Gastrocnemius medialis (tissue), 4 donors: ENCODE measurements around the gene TNS3. TPM values are rescaled to one million over a fixed set of nuclear protein-coding genes. Genes with fewer than 3 reads are reported as not detected.

ENCODE experiments used
- ATAC-seq, 2 donors: fragments of 150-250 bp; one replicate each; pipeline ENCODE4 v1.9.1; 2016
- DNase-seq, 2 donors: peaks; one replicate each; pipeline ENCODE4 v3.0.0-alpha.2; 2019
- H3K27ac ChIP-seq, 4 donors: fragments of 200-600 bp; sonication (generic); 1 replicate in 1 of 4; 2 replicates in 3 of 4; pipeline ENCODE4 v1.5.1; 2016 to 2018; ENCODE audit warnings: mild to moderate bottlenecking in 2 of 4, moderate library complexity in 1 of 4
- H3K27me3 ChIP-seq, 3 donors: fragments of 200-600 bp; sonication (generic) in 2 of 3; 1 replicate in 1 of 3; 2 replicates in 2 of 3; pipeline versions ENCODE4 v1.5.1 to v1.6.0; 2016 to 2019; ENCODE audit warnings: mild to moderate bottlenecking in 1 of 3, moderate library complexity in 1 of 3
- H3K36me3 ChIP-seq, 2 donors: fragments of 200-600 bp; sonication (generic) in 1 of 2; one replicate each; pipeline ENCODE4 v1.5.1; 2017 to 2018
- H3K4me1 ChIP-seq, 2 donors: fragments of 200-600 bp; sonication (generic) in 1 of 2; one replicate each; pipeline ENCODE4 v1.5.1; 2016 to 2017; ENCODE audit warnings: mild to moderate bottlenecking in 2 of 2
- H3K4me3 ChIP-seq, 4 donors: fragments of 200-600 bp; sonication (generic) in 3 of 4; 1 replicate in 1 of 4; 2 replicates in 3 of 4; pipeline ENCODE4 v1.5.1; 2016 to 2019; ENCODE audit warnings: mild to moderate bottlenecking in 2 of 4
- H3K9me3 ChIP-seq, 3 donors: fragments of 200-600 bp; sonication (generic) in 2 of 3; 1 replicate in 1 of 3; 2 replicates in 2 of 3; pipeline ENCODE4 v1.5.1; 2016 to 2019
- CTCF ChIP-seq, 5 experiments: fragments of 450-650 bp in 3 of 5; fragments of 200-600 bp in 2 of 5; sonication (generic) in 2 of 5; IDR thresholded peaks in 4 of 5; conservative IDR thresholded peaks in 1 of 5; 1 replicate in 4 of 5; 2 replicates in 1 of 5; pipeline ENCODE4 v1.5.1; 2016 to 2019; ENCODE audit warnings: antibody characterized with exemption in 5 of 5, mild to moderate bottlenecking in 3 of 5, moderate library complexity in 3 of 5
- POLR2A ChIP-seq, 2 donors: fragments of 450-650 bp; IDR thresholded peaks; one replicate each; pipeline ENCODE4 v1.6.1; 2017; ENCODE audit warnings: antibody characterized with exemption in 2 of 2, mild to moderate bottlenecking in 2 of 2, moderate library complexity in 2 of 2
- in situ Hi-C, 4 donors: fragments of 200-750 bp; cut with MboI; loops; one replicate each; pipeline versions ENCODE4 v1.15.0 to v1.8.0; 2017; ENCODE audit warnings: low sequenced_read_pairs in 4 of 4
- intact Hi-C: fragments of 100-400 bp; cut with DNase I; formaldehyde crosslinking; loops from one replicate; pipeline ENCODE4 v1.15.1; 2023; ENCODE audit warnings: low total_unique reads
- total RNA-seq, 4 donors: library from RNA; depleted of rRNA; stranded (reverse); fragments of >200 nt; gene quantifications; one replicate each; pipeline versions ENCODE4 v1.1.0 to v1.2.3, GENCODE V29; 2016

Gene TNS3
- total RNA-seq, 4 donors from 2014 or later: 39.4 to 64.3 (median 50.5) TPM

- Histone ChIP-seq H3K4me1 (peaks cover 0 to 4% of the 10 kb centered on the region in 2 donors), H3K36me3 (no peaks in the 10 kb centered on the region), H3K27me3 (no peaks in the 10 kb centered on the region), H3K9me3 (no peaks in the 10 kb centered on the region), H3K4me3 (no peak overlapping the region), H3K27ac (no peak overlapping the region)
- in situ Hi-C loops: no loop called here
- ATAC-seq: no peak
- DNase-seq: no peak
- TF ChIP-seq CTCF (IDR thresholded peaks at IDR 0.05 in 4 of 5, conservative IDR thresholded peaks at IDR 0.05 in 1 of 5): no peak
- TF ChIP-seq POLR2A (IDR thresholded peaks at IDR 0.05): no peak
- intact Hi-C loops: no loop called here
Measured at GRCh38 chr7:47357863-47358262, 224.0 kb downstream of the TNS3 start.

GRCh38 chr7:47357361-47357760 is 224.6 kb downstream of the TNS3 start:
- H3K9me3 ChIP-seq: no peaks in the 10 kb centered on the region
- H3K27me3 ChIP-seq: no peaks in the 10 kb centered on the region
- H3K4me3 ChIP-seq: no peak overlapping the region
- TF ChIP-seq POLR2A (IDR thresholded peaks at IDR 0.05): no peak
- TF ChIP-seq CTCF (IDR thresholded peaks at IDR 0.05 in 4 of 5, conservative IDR thresholded peaks at IDR 0.05 in 1 of 5): no peak
- ATAC-seq (no peak), DNase-seq (no peak)
- no peak overlapping the region for H3K27ac ChIP-seq
- no peaks in the 10 kb centered on the region for H3K36me3 ChIP-seq
- intact Hi-C loops: no loop called here
- in situ Hi-C loops: no loop called here
- peaks cover 0 to 4% of the 10 kb centered on the region in 2 donors for H3K4me1 ChIP-seq

- Histone ChIP-seq H3K36me3 (no peaks in the 10 kb centered on the region), H3K27ac (no peak overlapping the region), H3K27me3 (no peaks in the 10 kb centered on the region), H3K4me3 (no peak overlapping the region), H3K4me1 (peaks cover 0 to 4% of the 10 kb centered on the region in 2 donors), H3K9me3 (no peaks in the 10 kb centered on the region)
- ATAC-seq: no peak
- intact Hi-C loops: no loop called here
- no peak for DNase-seq
- TF ChIP-seq POLR2A (IDR thresholded peaks at IDR 0.05): no peak
- TF ChIP-seq CTCF (IDR thresholded peaks at IDR 0.05 in 4 of 5, conservative IDR thresholded peaks at IDR 0.05 in 1 of 5): no peak
- in situ Hi-C loops: no loop called here
Measured at GRCh38 chr7:47356261-47356660, 225.7 kb downstream of the TNS3 start.

- in situ Hi-C loops: no loop called here
- intact Hi-C loops: no loop called here
- Histone ChIP-seq H3K36me3 (no peaks in the 10 kb centered on the region), H3K4me1 (peaks cover 0 to 4% of the 10 kb centered on the region in 2 donors), H3K27ac (no peak overlapping the region), H3K9me3 (no peaks in the 10 kb centered on the region), H3K27me3 (no peaks in the 10 kb centered on the region), H3K4me3 (no peak overlapping the region)
- ATAC-seq (no peak), DNase-seq (no peak)
- TF ChIP-seq POLR2A (IDR thresholded peaks at IDR 0.05) (no peak), CTCF (IDR thresholded peaks at IDR 0.05 in 4 of 5, conservative IDR thresholded peaks at IDR 0.05 in 1 of 5) (no peak)
Measured at GRCh38 chr7:47355684-47356083, 226.2 kb downstream of the TNS3 start.

GRCh38 chr7:47354831-47355541 is 226.9 kb downstream of the TNS3 start:
- DNase-seq (no peak), ATAC-seq (no peak)
- Histone ChIP-seq H3K9me3 (no peaks in the 10 kb centered on the region), H3K27ac (no peak overlapping the region), H3K4me3 (no peak overlapping the region), H3K27me3 (no peaks in the 10 kb centered on the region), H3K36me3 (no peaks in the 10 kb centered on the region), H3K4me1 (peaks cover 0 to 4% of the 10 kb centered on the region in 2 donors)
- in situ Hi-C loops: no loop called here
- TF ChIP-seq CTCF (IDR thresholded peaks at IDR 0.05 in 4 of 5, conservative IDR thresholded peaks at IDR 0.05 in 1 of 5): no peak
- TF ChIP-seq POLR2A (IDR thresholded peaks at IDR 0.05): no peak
- intact Hi-C loops: no loop called here
